SK-N-SH treated with all-trans-retinoic acid at 6 μM for 48 hours (cell line): ENCODE data around the gene MRPS35.

Source experiments
- ATAC-seq: fragments of 200-7000 bp; cut with Tn5 transposase; 3 replicates; pipeline ENCODE4 v1.9.1; 2020; ENCODE audit warnings: mild to moderate bottlenecking, moderate library complexity
- ARNTL ChIP-seq: fragments of 450-650 bp; formaldehyde crosslinking; IDR thresholded peaks from 2 replicates; pipeline ENCODE4 v1.5.0; 2020; ENCODE audit warnings: low read depth, mild to moderate bottlenecking, moderate library complexity, borderline replicate concordance
- BACH2 ChIP-seq: fragments of 250-450 bp; sonication (Bioruptor Pico); IDR thresholded peaks from 2 replicates; pipeline ENCODE4 v1.9.0; 2021; ENCODE audit warnings: mild to moderate bottlenecking, borderline replicate concordance
- CREB5 ChIP-seq: fragments of 250-450 bp; sonication (Bioruptor Pico); IDR thresholded peaks from 2 replicates; pipeline ENCODE4 v1.5.1; 2020; ENCODE audit warnings: low read depth, mild to moderate bottlenecking, moderate library complexity
- CSDC2 ChIP-seq: fragments of 250-450 bp; sonication (Bioruptor Pico); IDR thresholded peaks from 2 replicates; pipeline ENCODE4 v1.5.0; 2020; ENCODE audit warnings: mild to moderate bottlenecking, moderate library complexity
- ESRRG ChIP-seq: fragments of 250-450 bp; sonication (Bioruptor Pico); IDR thresholded peaks from 2 replicates; pipeline ENCODE4 v1.6.1; 2021; ENCODE audit warnings: mild to moderate bottlenecking
- GLIS3 ChIP-seq: fragments of 250-450 bp; sonication (Bioruptor Pico); IDR thresholded peaks from 2 replicates; pipeline ENCODE4 v1.5.0; 2020; ENCODE audit warnings: mild to moderate bottlenecking, moderate library complexity
- ISL1 ChIP-seq: fragments of 250-450 bp; sonication (Bioruptor Pico); IDR thresholded peaks from 2 replicates; pipeline ENCODE4 v2.1.2; 2022; ENCODE audit warnings: mild to moderate bottlenecking, moderate library complexity
- PATZ1 ChIP-seq: fragments of 250-450 bp; sonication (Bioruptor Pico); IDR thresholded peaks from 2 replicates; pipeline ENCODE4 v1.8.0; 2020; ENCODE audit warnings: mild to moderate bottlenecking, moderate library complexity, borderline replicate concordance
- PPARA ChIP-seq: fragments of 250-450 bp; sonication (Bioruptor Pico); IDR thresholded peaks from 2 replicates; pipeline ENCODE4 v1.5.0; 2020; ENCODE audit warnings: mild to moderate bottlenecking, borderline replicate concordance
- RARB ChIP-seq: fragments of 250-450 bp; sonication (Bioruptor Pico); IDR thresholded peaks from 2 replicates; pipeline ENCODE4 v1.8.0; 2021; ENCODE audit warnings: mild to moderate bottlenecking, moderate library complexity
- SNAI2 ChIP-seq: fragments of 250-450 bp; sonication (Bioruptor Pico); IDR thresholded peaks from 2 replicates; pipeline ENCODE4 v1.5.0; 2020; ENCODE audit warnings: mild to moderate bottlenecking, moderate library complexity
- TCF4 ChIP-seq: fragments of 250-450 bp; sonication (Bioruptor Pico); IDR thresholded peaks from 2 replicates; pipeline ENCODE4 v1.8.0; 2021; ENCODE audit warnings: mild to moderate bottlenecking, moderate library complexity, borderline replicate concordance
- TOX ChIP-seq: fragments of 250-450 bp; sonication (Bioruptor Pico); IDR thresholded peaks from 2 replicates; pipeline ENCODE4 v1.8.0; 2021; ENCODE audit warnings: mild to moderate bottlenecking, moderate library complexity, borderline replicate concordance
- ZFP30 ChIP-seq: fragments of 450-650 bp; formaldehyde crosslinking; IDR thresholded peaks from 2 replicates; pipeline ENCODE4 v1.5.0; 2022; ENCODE audit warnings: mild to moderate bottlenecking, moderate library complexity
- ZNF565 ChIP-seq: fragments of 450-650 bp; formaldehyde crosslinking; conservative IDR thresholded peaks from 2 replicates; pipeline ENCODE4 v1.5.0; 2020; ENCODE audit warnings: low read depth, mild to moderate bottlenecking, moderate library complexity
- ZNF70 ChIP-seq: fragments of 450-650 bp; formaldehyde crosslinking; IDR thresholded peaks from 2 replicates; pipeline ENCODE4 v1.5.0; 2020; ENCODE audit warnings: mild to moderate bottlenecking, moderate library complexity
- TF ChIP-seq, protein P1 (sequence below): fragments of 250-450 bp; sonication (Bioruptor Pico); IDR thresholded peaks from 2 replicates; pipeline ENCODE4 v1.5.0; 2020; ENCODE audit warnings: mild to moderate bottlenecking, moderate library complexity

Gene MRPS35

GRCh38 chr12:27674989-27675388, 35.6 kb upstream of the MRPS35 start (continued):
- TF ChIP-seq, protein P1, sequence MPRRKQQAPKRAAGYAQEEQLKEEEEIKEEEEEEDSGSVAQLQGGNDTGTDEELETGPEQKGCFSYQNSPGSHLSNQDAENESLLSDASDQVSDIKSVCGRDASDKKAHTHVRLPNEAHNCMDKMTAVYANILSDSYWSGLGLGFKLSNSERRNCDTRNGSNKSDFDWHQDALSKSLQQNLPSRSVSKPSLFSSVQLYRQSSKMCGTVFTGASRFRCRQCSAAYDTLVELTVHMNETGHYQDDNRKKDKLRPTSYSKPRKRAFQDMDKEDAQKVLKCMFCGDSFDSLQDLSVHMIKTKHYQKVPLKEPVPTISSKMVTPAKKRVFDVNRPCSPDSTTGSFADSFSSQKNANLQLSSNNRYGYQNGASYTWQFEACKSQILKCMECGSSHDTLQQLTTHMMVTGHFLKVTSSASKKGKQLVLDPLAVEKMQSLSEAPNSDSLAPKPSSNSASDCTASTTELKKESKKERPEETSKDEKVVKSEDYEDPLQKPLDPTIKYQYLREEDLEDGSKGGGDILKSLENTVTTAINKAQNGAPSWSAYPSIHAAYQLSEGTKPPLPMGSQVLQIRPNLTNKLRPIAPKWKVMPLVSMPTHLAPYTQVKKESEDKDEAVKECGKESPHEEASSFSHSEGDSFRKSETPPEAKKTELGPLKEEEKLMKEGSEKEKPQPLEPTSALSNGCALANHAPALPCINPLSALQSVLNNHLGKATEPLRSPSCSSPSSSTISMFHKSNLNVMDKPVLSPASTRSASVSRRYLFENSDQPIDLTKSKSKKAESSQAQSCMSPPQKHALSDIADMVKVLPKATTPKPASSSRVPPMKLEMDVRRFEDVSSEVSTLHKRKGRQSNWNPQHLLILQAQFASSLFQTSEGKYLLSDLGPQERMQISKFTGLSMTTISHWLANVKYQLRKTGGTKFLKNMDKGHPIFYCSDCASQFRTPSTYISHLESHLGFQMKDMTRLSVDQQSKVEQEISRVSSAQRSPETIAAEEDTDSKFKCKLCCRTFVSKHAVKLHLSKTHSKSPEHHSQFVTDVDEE (CRISPR knock-in tag): no peak
- TF ChIP-seq GLIS3 (CRISPR knock-in tag) (no peak), SNAI2 (CRISPR knock-in tag) (no peak)

DNA sequence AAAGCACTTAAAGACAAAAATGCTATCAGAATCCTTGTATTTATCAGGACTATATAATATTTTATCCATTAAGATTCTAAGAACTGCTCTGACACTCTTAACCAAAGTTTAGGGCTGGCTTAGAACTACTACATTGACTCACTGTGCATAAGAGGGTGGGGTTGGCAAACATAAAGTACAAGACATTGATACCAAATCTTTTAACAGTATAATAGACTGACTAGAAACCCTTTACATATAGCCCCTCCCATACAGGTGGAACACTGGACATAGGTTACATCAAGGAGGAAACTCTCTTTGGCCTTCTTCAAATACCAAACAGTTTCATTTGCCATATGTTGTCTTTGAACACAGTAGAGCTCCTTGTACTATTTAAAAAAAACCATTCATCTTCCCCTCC, 30.0 kb upstream of the MRPS35 start:
- no peak for ATAC-seq
- TF ChIP-seq, protein P1 (CRISPR knock-in tag): no peak
- TF ChIP-seq PATZ1 (CRISPR knock-in tag): no peak
- TF ChIP-seq ZFP30 (CRISPR knock-in tag): no peak
- no peak for TF ChIP-seq ISL1 (CRISPR knock-in tag)
- TF ChIP-seq CSDC2: no peak
- no peak for TF ChIP-seq SNAI2 (CRISPR knock-in tag)
- TF ChIP-seq ZNF70 (CRISPR knock-in tag): no peak
- no peak for TF ChIP-seq BACH2
- no peak for TF ChIP-seq ZNF565 (CRISPR knock-in tag)

DNA sequence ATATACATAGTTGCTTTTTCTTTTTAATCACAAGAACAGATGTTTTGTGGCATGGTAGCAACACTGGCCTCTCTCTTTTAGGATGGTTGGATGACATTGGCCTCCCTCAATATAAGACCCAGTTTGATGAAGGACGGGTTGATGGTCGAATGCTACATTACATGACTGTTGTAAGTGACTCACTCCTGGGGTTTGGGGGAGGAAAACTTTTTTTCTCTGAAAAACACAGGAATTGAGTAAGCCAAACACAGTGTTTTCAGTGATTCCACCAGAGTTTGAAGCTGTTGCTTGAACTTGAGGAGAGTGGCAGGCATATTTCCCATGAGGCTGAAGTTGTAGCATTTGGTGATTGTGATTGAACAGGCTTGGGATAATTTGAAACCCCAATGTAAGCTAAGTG, 28.1 kb upstream of the MRPS35 start:
- TF ChIP-seq CREB5 (CRISPR knock-in tag): no peak
- no peak for ATAC-seq

DNA sequence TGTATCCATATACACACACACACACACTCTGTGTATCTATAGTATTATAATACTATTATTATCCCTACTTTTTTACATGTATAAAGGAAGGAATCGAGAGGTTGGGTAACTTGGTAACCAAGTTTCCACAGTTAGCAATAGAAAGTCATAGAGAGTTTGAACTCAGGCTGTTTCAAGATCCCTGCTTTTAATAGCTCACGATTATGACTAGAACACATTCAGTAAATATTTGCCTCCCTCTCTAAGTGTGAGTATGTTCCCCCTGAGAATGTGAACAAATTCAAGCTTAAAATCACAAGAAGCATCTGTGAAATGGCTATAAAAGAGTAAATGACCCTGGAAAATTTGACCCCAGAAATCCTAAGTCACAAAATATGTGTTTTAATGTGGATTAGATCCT, 25.4 kb upstream of the MRPS35 start:
- TF ChIP-seq TOX (CRISPR knock-in tag) (no peak), ZNF565 (CRISPR knock-in tag) (no peak), ARNTL (CRISPR knock-in tag) (no peak), ZFP30 (CRISPR knock-in tag) (no peak), ZNF70 (CRISPR knock-in tag) (no peak), ESRRG (no peak), ISL1 (CRISPR knock-in tag) (no peak), SNAI2 (CRISPR knock-in tag) (no peak), CSDC2 (no peak), TCF4 (no peak), PPARA (CRISPR knock-in tag) (no peak), PATZ1 (CRISPR knock-in tag) (no peak), RARB (CRISPR knock-in tag) (no peak)
- TF ChIP-seq, protein P1 (CRISPR knock-in tag): no peak
- no peak for ATAC-seq
